Body of pancreas (tissue), 4 donors: ENCODE data around the gene GLRA1.

Source experiments
- POLR2A ChIP-seq, 3 donors: fragments of 450-650 bp; IDR thresholded peaks; one replicate each; pipeline ENCODE4 v1.6.1; 2016; ENCODE audit warnings: antibody characterized with exemption in 3 of 3, mild to moderate bottlenecking in 2 of 3
- TF ChIP-seq, protein P1 (sequence below), 7 experiments: fragments of 450-650 bp in 4 of 7; fragments of 200-600 bp in 3 of 7; sonication (generic) in 3 of 7; IDR thresholded peaks; one replicate each; pipeline ENCODE4 v1.5.1; 2016 to 2019; ENCODE audit warnings: antibody characterized with exemption in 7 of 7

DNA sequence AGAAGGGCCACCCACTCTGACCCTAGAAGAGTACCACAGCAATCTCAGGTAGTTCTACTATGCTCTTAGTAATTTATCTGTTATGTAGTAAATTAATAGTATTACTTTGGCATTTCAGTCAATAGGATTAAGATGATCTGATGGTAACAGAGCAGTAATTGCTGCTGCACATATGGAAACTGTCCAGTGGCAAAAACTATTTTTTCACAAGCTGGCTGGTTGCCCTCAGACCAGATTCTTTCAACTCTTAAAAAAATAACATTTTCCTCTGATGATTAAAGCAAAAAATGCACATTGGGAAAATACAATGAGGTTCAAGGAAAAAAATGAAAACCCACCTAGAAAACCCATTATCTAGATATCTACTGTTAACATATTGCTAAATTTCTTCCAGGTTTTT is 19.7 kb downstream of the GLRA1 start:
- TF ChIP-seq, protein P1, sequence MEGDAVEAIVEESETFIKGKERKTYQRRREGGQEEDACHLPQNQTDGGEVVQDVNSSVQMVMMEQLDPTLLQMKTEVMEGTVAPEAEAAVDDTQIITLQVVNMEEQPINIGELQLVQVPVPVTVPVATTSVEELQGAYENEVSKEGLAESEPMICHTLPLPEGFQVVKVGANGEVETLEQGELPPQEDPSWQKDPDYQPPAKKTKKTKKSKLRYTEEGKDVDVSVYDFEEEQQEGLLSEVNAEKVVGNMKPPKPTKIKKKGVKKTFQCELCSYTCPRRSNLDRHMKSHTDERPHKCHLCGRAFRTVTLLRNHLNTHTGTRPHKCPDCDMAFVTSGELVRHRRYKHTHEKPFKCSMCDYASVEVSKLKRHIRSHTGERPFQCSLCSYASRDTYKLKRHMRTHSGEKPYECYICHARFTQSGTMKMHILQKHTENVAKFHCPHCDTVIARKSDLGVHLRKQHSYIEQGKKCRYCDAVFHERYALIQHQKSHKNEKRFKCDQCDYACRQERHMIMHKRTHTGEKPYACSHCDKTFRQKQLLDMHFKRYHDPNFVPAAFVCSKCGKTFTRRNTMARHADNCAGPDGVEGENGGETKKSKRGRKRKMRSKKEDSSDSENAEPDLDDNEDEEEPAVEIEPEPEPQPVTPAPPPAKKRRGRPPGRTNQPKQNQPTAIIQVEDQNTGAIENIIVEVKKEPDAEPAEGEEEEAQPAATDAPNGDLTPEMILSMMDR (IDR thresholded peaks at IDR 0.05), result no peak
- no peak for TF ChIP-seq POLR2A (IDR thresholded peaks at IDR 0.05)
